Measurements from ENCODE around the gene MRS2.

MRS2 gene

GRCh38 chr6:24464253-24465038, 61.7 kb downstream of the MRS2 start:
- no peak for DNase-seq

- DNase-seq, result no peak
Measured at GRCh38 chr6:24469811-24470210, 67.1 kb downstream of the MRS2 start.

- DNase-seq, result no peak
Measured at GRCh38 chr6:24472181-24472580, 69.4 kb downstream of the MRS2 start.

Measured in anterior cingulate cortex (tissue), 58 donors.